ENCODE measurements around the gene FUT6.

The FUT6 gene

GRCh38 chr19:5804516-5805461 is 34.7 kb downstream of the FUT6 start, which contains the start of gene NRTN:
Gene NRTN, plus strand, starts transcription at chr19:5805067. Its CDS starts 19,099 bp downstream, at chr19:5824166.
- peak; percentile 33 for DNase-seq

GRCh38 chr19:5803752-5804515 is 35.6 kb downstream of the FUT6 start:
- DNase-seq = peak; percentile 83

DNA sequence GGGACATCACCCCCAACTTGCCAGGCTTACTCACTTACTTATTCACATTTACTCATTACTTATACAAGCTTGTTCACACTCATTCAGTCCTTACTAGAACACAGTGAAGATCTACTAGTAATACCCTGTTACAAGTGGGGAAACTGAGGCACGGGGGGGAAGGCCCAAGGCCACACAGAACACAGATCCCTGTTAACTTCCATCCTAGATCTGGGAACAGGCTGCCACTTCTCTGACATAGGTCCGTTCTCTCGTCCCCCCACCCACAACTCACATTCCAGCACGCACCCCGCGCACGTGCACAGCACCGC is 36.1 kb downstream of the FUT6 start:
- no peak for DNase-seq

GRCh38 chr19:5801796-5802619 is 37.5 kb downstream of the FUT6 start:
- DNase-seq = no peak

- DNase-seq = no peak
Measured at GRCh38 chr19:5800361-5801270, 38.9 kb downstream of the FUT6 start.

- DNase-seq = no peak
Measured at GRCh38 chr19:5799247-5800241, 40.0 kb downstream of the FUT6 start.

DNA sequence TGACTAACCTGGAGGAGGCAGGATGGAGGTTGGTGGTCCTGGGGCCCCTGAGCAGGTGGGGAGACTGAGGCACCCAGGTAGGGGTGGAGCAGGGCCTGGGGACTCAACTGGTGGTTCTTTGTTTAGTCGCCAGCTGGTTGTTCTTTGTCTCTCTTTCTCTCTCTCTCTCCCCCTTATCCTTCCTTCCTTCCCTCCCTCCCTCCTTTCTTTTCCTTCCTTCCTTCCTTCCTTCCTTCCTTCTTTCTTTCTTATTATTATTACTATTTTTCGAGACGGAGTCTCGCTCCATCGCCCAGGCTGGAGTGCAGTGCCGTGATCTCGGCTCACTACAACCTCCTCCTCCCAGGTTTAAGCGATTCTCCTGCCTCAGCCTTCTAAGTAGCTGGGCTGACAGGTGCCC is 41.3 kb downstream of the FUT6 start:
- DNase-seq = no peak

GRCh38 chr19:5795382-5795919 is 44.1 kb downstream of the FUT6 start:
- DNase-seq = no peak

- DNase-seq = no peak
Measured at GRCh38 chr19:5793188-5793587, 46.3 kb downstream of the FUT6 start.

- no peak for DNase-seq
Measured at GRCh38 chr19:5792224-5792623, 47.3 kb downstream of the FUT6 start.

- DNase-seq = peak; percentile 91
Measured at GRCh38 chr19:5790559-5791520, 48.7 kb downstream of the FUT6 start, which contains the start of gene DUS3L. Gene DUS3L, minus strand, starts transcription at chr19:5791163. Its CDS starts 22 bp downstream, at chr19:5791141.

DNA sequence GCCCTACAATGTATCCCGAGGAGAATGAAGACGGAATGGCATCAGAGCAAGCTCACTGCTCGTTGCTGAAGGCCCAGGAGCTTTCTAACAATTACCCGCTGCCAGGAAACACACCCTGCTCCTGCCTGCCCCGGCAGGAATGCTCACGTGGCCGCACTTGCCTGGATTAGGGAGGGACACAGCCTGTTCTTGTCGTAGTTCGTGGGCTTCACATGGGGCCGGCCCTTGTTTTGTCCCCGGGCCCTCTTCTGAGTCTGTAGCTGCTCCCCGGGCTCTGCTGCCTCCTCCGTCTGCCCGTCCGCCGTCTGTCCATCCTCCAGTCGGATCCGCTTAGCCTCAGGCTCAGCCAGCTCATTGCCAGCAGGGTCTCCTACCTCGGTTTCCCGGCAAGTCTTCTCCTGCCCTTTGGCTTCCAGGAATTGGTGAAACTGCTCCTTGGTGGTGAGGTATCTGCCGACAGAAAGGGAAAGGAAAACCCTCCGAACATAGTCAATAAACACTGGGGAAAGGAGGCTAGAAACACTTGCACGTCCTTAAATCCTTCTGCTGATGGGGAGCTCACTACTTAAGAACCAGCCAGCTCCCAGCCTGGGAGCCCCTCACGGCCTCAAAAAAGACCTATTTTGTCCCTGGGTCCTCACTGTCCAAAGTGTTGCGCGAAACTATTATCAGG is 49.5 kb downstream of the FUT6 start:
- no peak for DNase-seq

GRCh38 chr19:5789351-5789761 is 50.1 kb downstream of the FUT6 start:
- DNase-seq = no peak

- DNase-seq = no peak
Measured at GRCh38 chr19:5788422-5788821, 51.1 kb downstream of the FUT6 start.

- no peak for DNase-seq
Measured at GRCh38 chr19:5787409-5788182, 51.9 kb downstream of the FUT6 start.

- no peak for DNase-seq
Measured at GRCh38 chr19:5786593-5787408, 52.7 kb downstream of the FUT6 start.

DNA sequence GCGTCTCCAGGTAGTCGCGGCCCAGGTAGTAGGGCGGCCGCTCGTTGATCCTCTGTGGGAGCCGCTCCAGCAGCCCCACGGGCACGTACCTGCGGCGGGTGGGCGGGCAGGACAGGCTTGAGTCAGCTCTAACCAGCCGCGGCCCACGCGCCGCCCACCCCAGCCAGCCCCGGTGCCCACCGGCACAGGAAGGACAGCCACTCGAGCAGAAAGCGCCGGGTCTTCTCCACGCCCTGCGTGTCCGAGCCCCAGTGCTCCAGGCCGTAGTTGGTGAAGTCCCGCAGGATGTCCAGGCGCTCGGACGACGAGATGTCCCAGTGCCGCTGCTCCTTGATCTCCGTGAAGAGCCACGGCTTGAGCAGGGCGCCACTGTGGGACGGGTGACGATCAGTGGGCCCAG is 54.1 kb downstream of the FUT6 start:
- no peak for DNase-seq

Data from activated effector memory CD4-positive, alpha-beta T cell treated with Interleukin-2 at 50 U/mL for 16 hours (primary cell).